Measurements from ENCODE around the gene PTPRD.

- no peak for TF ChIP-seq CTCF (IDR thresholded peaks at IDR 0.05; ENCODE audit: low read depth, low read length, poor library complexity, severe bottlenecking)
- no peak for TF ChIP-seq EZH2phosphoT487 (IDR thresholded peaks at IDR 0.05; ENCODE audit: borderline replicate concordance, low read length)
Observed at GRCh38 chr9:10265153-10265631, 347.6 kb downstream of the PTPRD start.

Measured in DOHH2 (cell line).